Activated naive CD4-positive, alpha-beta T cell treated with anti-CD3 and anti-CD28 coated beads for 36 hours (primary cell): ENCODE results near the gene TAOK3. TPM values are rescaled to one million over a fixed set of nuclear protein-coding genes. Genes with fewer than 3 reads are reported as not detected.
"Not testable (repeated sequence)": the region's sequence is repeated elsewhere in the genome, so short reads cannot be mapped to it uniquely, and the experiment has no call there.

Experiments
- CTCF ChIA-PET: fragments of 350-600 bp; sonication (Branson Sonifier 250); formaldehyde crosslinking; loops from one replicate; lab custom pipeline; 2021; ENCODE audit warnings: antibody characterized with exemption; lab: Charles Lee
- DNase-seq: peaks from one replicate; pipeline ENCODE4 v3.0.0-alpha.2; 2020
- H3K27ac Mint-ChIP-seq: one replicate; pipeline ENCODE4 v1.8.0; 2021; ENCODE audit warnings: mild to moderate bottlenecking, mixed read lengths
- H3K27me3 Mint-ChIP-seq: one replicate; pipeline ENCODE4 v1.8.0; 2021; ENCODE audit warnings: low read depth, mixed read lengths
- H3K36me3 Mint-ChIP-seq: one replicate; pipeline ENCODE4 v1.8.0; 2021; ENCODE audit warnings: low read depth, mixed read lengths
- H3K4me1 Mint-ChIP-seq: one replicate; pipeline ENCODE4 v1.8.0; 2021; ENCODE audit warnings: low read depth, mixed read lengths
- H3K4me3 Mint-ChIP-seq: one replicate; pipeline ENCODE4 v1.8.0; 2021; ENCODE audit warnings: mild to moderate bottlenecking, moderate library complexity, mixed read lengths
- H3K9me3 Mint-ChIP-seq: one replicate; pipeline ENCODE4 v1.8.0; 2021; ENCODE audit warnings: mixed read lengths
- intact Hi-C: fragments of 100-400 bp; cut with micrococcal nuclease; formaldehyde crosslinking; loops from one replicate; pipeline ENCODE4 v1.15.1; 2023
- total RNA-seq, 2 experiments: library from RNA; stranded (reverse); gene quantifications; one replicate each; pipeline ENCODE4 v1.2.3, GENCODE V29; 2021

The TAOK3 gene
- total RNA-seq, 2 experiments from 2014 or later = 49.1 to 49.2 TPM

- no peak overlapping the region for H3K27ac Mint-ChIP-seq
- no peaks in the 10 kb centered on the region for H3K4me1 Mint-ChIP-seq
- no peaks in the 10 kb centered on the region for H3K27me3 Mint-ChIP-seq
These were observed 85.0 kb downstream of the TAOK3 start for GRCh38 chr12:118287728-118288127.

GRCh38 chr12:118282767-118283166 lies 89.9 kb downstream of the TAOK3 start:
- intact Hi-C loops = no loop called here
- Mint-ChIP-seq H3K4me1 (no peaks in the 10 kb centered on the region), H3K4me3 (no peak overlapping the region), H3K36me3 (peaks cover 39% of the 10 kb centered on the region), H3K27me3 (no peaks in the 10 kb centered on the region), H3K27ac (no peak overlapping the region), H3K9me3 (peaks cover 7% of the 10 kb centered on the region)
- CTCF ChIA-PET = interaction anchor here (0.6 to 1.2 kb wide), 2 partner anchors 12 to 93 kb away, joined by 3 read pairs; partner anchors contain the start of gene SUDS3
- no peak for DNase-seq

More at GRCh38 chr12:118287728-118288127, 85.0 kb downstream of the TAOK3 start:
- no peak for DNase-seq
- Mint-ChIP-seq H3K4me3 (no peak overlapping the region), H3K36me3 (peaks cover 25% of the 10 kb centered on the region), H3K9me3 (no peaks in the 10 kb centered on the region)
- CTCF ChIA-PET = no interaction called here
- intact Hi-C loops = no loop called here

- H3K4me3 Mint-ChIP-seq, H3K27ac Mint-ChIP-seq, CTCF ChIA-PET, H3K9me3 Mint-ChIP-seq, intact Hi-C loops, H3K27me3 Mint-ChIP-seq, DNase-seq: not testable (repeated sequence)
- H3K4me1 Mint-ChIP-seq = peaks cover 13% of the 10 kb centered on the region
- peaks cover 21% of the 10 kb centered on the region for H3K36me3 Mint-ChIP-seq
These were observed 94.4 kb downstream of the TAOK3 start for GRCh38 chr12:118278288-118278687.

- DNase-seq = no peak
- no peaks in the 10 kb centered on the region for H3K27me3 Mint-ChIP-seq
- H3K4me3 Mint-ChIP-seq = peak overlapping the region; percentile 27
- H3K36me3 Mint-ChIP-seq = peaks cover 2% of the 10 kb centered on the region
- H3K4me1 Mint-ChIP-seq = peaks cover 13% of the 10 kb centered on the region
- H3K27ac Mint-ChIP-seq = no peak overlapping the region
- CTCF ChIA-PET = interaction anchor here (1.1 kb wide), 1 partner anchor 92 kb away, joined by 3 read pairs; no protein-coding TSS in a partner anchor
- intact Hi-C loops = no loop called here
- H3K9me3 Mint-ChIP-seq = peaks cover 2% of the 10 kb centered on the region
These were observed 98.6 kb downstream of the TAOK3 start for GRCh38 chr12:118274066-118274465.

GRCh38 chr12:118271770-118272417 lies 100.8 kb downstream of the TAOK3 start:
- H3K36me3 Mint-ChIP-seq = no peaks in the 10 kb centered on the region
- H3K27ac Mint-ChIP-seq = no peak overlapping the region
- CTCF ChIA-PET = no interaction called here
- peaks cover 15% of the 10 kb centered on the region for H3K4me1 Mint-ChIP-seq
- H3K4me3 Mint-ChIP-seq = no peak overlapping the region
- intact Hi-C loops = no loop called here
- no peaks in the 10 kb centered on the region for H3K9me3 Mint-ChIP-seq
- DNase-seq = no peak
- no peaks in the 10 kb centered on the region for H3K27me3 Mint-ChIP-seq

- intact Hi-C loops = no loop called here
- Mint-ChIP-seq H3K4me3 (no peak overlapping the region), H3K27ac (no peak overlapping the region), H3K27me3 (no peaks in the 10 kb centered on the region), H3K36me3 (no peaks in the 10 kb centered on the region), H3K4me1 (peaks cover 14% of the 10 kb centered on the region), H3K9me3 (no peaks in the 10 kb centered on the region)
- CTCF ChIA-PET = no interaction called here
- DNase-seq = no peak
These were observed 101.5 kb downstream of the TAOK3 start for GRCh38 chr12:118271183-118271582.

GRCh38 chr12:118269806-118270205 lies 102.9 kb downstream of the TAOK3 start:
- Mint-ChIP-seq H3K9me3 (no peaks in the 10 kb centered on the region), H3K4me1 (peaks cover 8% of the 10 kb centered on the region), H3K36me3 (no peaks in the 10 kb centered on the region), H3K27me3 (no peaks in the 10 kb centered on the region), H3K4me3 (no peak overlapping the region), H3K27ac (no peak overlapping the region)
- intact Hi-C loops = no loop called here
- CTCF ChIA-PET = interaction anchor here (1.3 kb wide), 1 partner anchor 106 kb away, joined by 4 read pairs; the partner anchor contains the start of gene SUDS3
- no peak for DNase-seq

GRCh38 chr12:118259079-118259478 lies 113.6 kb downstream of the TAOK3 start:
- intact Hi-C loops = no loop called here
- H3K4me3 Mint-ChIP-seq = no peak overlapping the region
- H3K27ac Mint-ChIP-seq = no peak overlapping the region
- peaks cover 2% of the 10 kb centered on the region for H3K9me3 Mint-ChIP-seq
- H3K36me3 Mint-ChIP-seq = peaks cover 39% of the 10 kb centered on the region
- DNase-seq = no peak
- H3K4me1 Mint-ChIP-seq = peaks cover 4% of the 10 kb centered on the region
- no peaks in the 10 kb centered on the region for H3K27me3 Mint-ChIP-seq
- CTCF ChIA-PET = no interaction called here

- Mint-ChIP-seq H3K9me3 (peaks cover 2% of the 10 kb centered on the region), H3K36me3 (peaks cover 30% of the 10 kb centered on the region), H3K27me3 (no peaks in the 10 kb centered on the region), H3K27ac (no peak overlapping the region), H3K4me1 (peaks cover 3% of the 10 kb centered on the region), H3K4me3 (no peak overlapping the region)
- no peak for DNase-seq
- CTCF ChIA-PET = interaction anchor here (0.6 to 1.1 kb wide), 2 partner anchors 26 to 34 kb away, joined by 3 read pairs; no protein-coding TSS in a partner anchor
- intact Hi-C loops = no loop called here
These were observed 116.4 kb downstream of the TAOK3 start for GRCh38 chr12:118256352-118256751.

- no peak for DNase-seq
- H3K36me3 Mint-ChIP-seq = peaks cover 9% of the 10 kb centered on the region
- H3K4me3 Mint-ChIP-seq = no peak overlapping the region
- no peaks in the 10 kb centered on the region for H3K4me1 Mint-ChIP-seq
- intact Hi-C loops = no loop called here
- CTCF ChIA-PET = interaction anchor here (0.7 to 1.6 kb wide), 3 partner anchors 85 to 127 kb away, joined by 3 to 4 read pairs (median 3); partner anchors contain the start of gene SUDS3
- H3K27ac Mint-ChIP-seq = no peak overlapping the region
- H3K9me3 Mint-ChIP-seq = no peaks in the 10 kb centered on the region
- H3K27me3 Mint-ChIP-seq = no peaks in the 10 kb centered on the region
These were observed 123.2 kb downstream of the TAOK3 start for GRCh38 chr12:118249547-118249946.

GRCh38 chr12:118245886-118246285 lies 126.8 kb downstream of the TAOK3 start:
- DNase-seq, H3K9me3 Mint-ChIP-seq, H3K4me1 Mint-ChIP-seq, CTCF ChIA-PET, H3K27ac Mint-ChIP-seq, H3K36me3 Mint-ChIP-seq, H3K4me3 Mint-ChIP-seq, H3K27me3 Mint-ChIP-seq, intact Hi-C loops: not testable (repeated sequence)

- H3K27me3 Mint-ChIP-seq = no peaks in the 10 kb centered on the region
- H3K9me3 Mint-ChIP-seq = no peaks in the 10 kb centered on the region
- no peak overlapping the region for H3K4me3 Mint-ChIP-seq
- H3K27ac Mint-ChIP-seq = no peak overlapping the region
- intact Hi-C loops = no loop called here
- peaks cover 27% of the 10 kb centered on the region for H3K36me3 Mint-ChIP-seq
- no peak for DNase-seq
- CTCF ChIA-PET = interaction anchor here (0.7 kb wide), 1 partner anchor 121 kb away, joined by 3 read pairs; no protein-coding TSS in a partner anchor
- H3K4me1 Mint-ChIP-seq = peaks cover 2% of the 10 kb centered on the region
These were observed 133.8 kb downstream of the TAOK3 start for GRCh38 chr12:118238888-118239287.

- H3K9me3 Mint-ChIP-seq = no peaks in the 10 kb centered on the region
- CTCF ChIA-PET = interaction anchor here (0.6 kb wide), 1 partner anchor 58 kb away, joined by 3 read pairs; no protein-coding TSS in a partner anchor
These were observed 134.8 kb downstream of the TAOK3 start for GRCh38 chr12:118237908-118238307.

More at GRCh38 chr12:118237908-118238307, 134.8 kb downstream of the TAOK3 start:
- H3K36me3 Mint-ChIP-seq = peaks cover 31% of the 10 kb centered on the region
- intact Hi-C loops = no loop called here
- no peak overlapping the region for H3K4me3 Mint-ChIP-seq
- H3K27ac Mint-ChIP-seq = no peak overlapping the region
- DNase-seq = no peak
- H3K4me1 Mint-ChIP-seq = peaks cover 2% of the 10 kb centered on the region
- H3K27me3 Mint-ChIP-seq = no peaks in the 10 kb centered on the region
